IPS-NIHi7 (cell line): ENCODE results near the gene EPB41L5.

Source experiments
- DNase-seq: peaks from one replicate; pipeline ENCODE4 v3.0.0; 2012; ENCODE audit warnings: mixed read lengths; ENCODE audit errors: extremely low spot score

Gene EPB41L5

GRCh38 chr2:120224735-120225548 is 212.1 kb downstream of the EPB41L5 start:
- no peak for DNase-seq

GRCh38 chr2:120225549-120226065 is 212.7 kb downstream of the EPB41L5 start:
- DNase-seq = no peak

- DNase-seq = no peak
Observed at GRCh38 chr2:120226316-120226715, 213.4 kb downstream of the EPB41L5 start.

DNA sequence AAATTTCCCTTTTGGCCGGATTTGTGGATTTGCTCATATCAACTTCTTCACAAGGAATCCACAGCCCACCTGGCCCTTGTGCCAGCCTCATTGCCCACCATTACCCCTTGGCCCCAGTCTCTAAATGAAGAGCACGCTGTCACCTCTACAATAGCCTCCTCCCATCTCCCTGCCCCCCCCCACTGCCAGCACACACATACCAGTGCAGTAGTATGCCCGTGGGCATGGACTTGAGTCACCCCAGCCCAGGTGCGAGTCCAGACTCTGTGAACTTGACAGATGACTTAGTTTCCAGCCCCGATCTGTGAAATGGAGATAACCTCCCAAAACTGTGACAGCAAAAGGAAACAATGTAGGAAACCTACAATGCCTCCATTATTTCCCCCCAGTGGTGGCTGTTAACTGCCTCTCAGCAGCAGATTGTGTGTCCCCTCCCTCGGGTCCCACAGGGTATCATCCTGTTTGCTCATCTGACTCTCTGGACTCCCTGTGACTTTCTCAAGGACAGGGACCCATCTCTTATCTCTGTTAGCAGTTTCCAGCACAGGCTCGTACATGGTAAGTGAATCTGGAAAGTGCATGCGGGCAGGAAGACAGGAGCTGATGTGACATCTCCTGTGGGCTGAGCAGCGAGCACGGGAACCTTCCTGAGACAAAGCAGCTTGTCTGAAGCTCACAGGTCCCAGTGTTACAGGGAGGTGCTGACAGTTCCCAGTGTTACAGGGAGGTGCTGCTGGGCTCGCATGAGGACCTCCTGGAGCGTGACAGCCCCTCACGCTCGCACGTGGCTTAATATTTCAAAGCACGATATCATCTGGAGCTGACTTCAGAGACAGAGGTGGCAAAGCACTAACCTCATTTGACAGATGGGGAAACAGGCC is 214.5 kb downstream of the EPB41L5 start:
- DNase-seq = no peak

- DNase-seq = no peak
Observed at GRCh38 chr2:120228503-120228902, 215.6 kb downstream of the EPB41L5 start.
